Measurements from ENCODE around the gene MTA3. TPM values are rescaled to one million over a fixed set of nuclear protein-coding genes. Genes with fewer than 3 reads are reported as not detected.

MTA3 gene
- total RNA-seq, 2 experiments from 2014 or later, result 27.0 to 30.9 TPM

DNA sequence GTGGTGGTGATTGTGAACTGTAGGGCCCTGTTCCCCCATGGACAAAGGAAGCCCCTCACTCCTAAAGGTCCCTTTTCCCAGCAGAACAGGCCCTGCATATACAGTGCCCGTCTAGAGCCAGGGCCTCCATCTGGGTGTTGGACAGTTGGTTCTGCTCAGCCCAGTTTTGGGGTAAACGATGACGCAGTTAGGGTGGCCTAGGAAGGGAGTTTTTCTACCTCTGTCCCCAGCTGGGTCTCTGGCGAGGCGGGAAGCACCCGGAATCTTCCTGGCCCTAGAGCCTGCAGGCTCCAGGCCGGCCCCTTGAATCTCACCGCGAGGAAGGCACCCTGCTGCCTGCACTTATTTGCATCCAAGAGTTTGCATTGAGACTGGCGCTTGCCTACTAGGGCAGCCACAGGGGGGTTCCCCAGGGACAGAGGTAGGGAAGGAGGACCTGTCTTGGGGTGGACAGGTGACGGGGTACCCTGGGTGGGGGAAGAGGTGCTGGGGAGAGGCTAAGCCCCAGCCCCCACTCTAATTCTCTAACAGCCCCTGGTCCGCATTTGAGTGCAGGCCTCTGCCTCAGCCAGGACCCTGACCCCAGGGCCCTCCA, 529 bp upstream of the MTA3 start:
- Mint-ChIP-seq H3K36me3 (ENCODE audit: low read depth) (peaks cover 17% of the 10 kb centered on the region), H3K4me1 (ENCODE audit: low read depth) (peaks cover 40% of the 10 kb centered on the region), H3K9me3 (no peaks in the 10 kb centered on the region), H3K27ac (peak overlapping the region; percentile 89), H3K27me3 (no peaks in the 10 kb centered on the region), H3K4me3 (peak overlapping the region; percentile 88)
- ChIA-PET POLR2A (no interaction called here), CTCF (no interaction called here)
- TF ChIP-seq, protein P1, sequence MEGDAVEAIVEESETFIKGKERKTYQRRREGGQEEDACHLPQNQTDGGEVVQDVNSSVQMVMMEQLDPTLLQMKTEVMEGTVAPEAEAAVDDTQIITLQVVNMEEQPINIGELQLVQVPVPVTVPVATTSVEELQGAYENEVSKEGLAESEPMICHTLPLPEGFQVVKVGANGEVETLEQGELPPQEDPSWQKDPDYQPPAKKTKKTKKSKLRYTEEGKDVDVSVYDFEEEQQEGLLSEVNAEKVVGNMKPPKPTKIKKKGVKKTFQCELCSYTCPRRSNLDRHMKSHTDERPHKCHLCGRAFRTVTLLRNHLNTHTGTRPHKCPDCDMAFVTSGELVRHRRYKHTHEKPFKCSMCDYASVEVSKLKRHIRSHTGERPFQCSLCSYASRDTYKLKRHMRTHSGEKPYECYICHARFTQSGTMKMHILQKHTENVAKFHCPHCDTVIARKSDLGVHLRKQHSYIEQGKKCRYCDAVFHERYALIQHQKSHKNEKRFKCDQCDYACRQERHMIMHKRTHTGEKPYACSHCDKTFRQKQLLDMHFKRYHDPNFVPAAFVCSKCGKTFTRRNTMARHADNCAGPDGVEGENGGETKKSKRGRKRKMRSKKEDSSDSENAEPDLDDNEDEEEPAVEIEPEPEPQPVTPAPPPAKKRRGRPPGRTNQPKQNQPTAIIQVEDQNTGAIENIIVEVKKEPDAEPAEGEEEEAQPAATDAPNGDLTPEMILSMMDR (IDR thresholded peaks at IDR 0.05), result no peak
- ATAC-seq (ENCODE audit: poor library complexity) (no peak), DNase-seq (peak in 8 of 14 experiments; percentile 0 to 44 (median 10))
- Histone ChIP-seq H3K36me3 (ENCODE audit: insufficient read depth, low read length) (no peaks in the 10 kb centered on the region), H3K27me3 (ENCODE audit: control insufficient read depth in 1 of 2, insufficient read depth in 2 of 2, low read length in 2 of 2) (no peaks in the 10 kb centered on the region), H3K27ac (ENCODE audit: low read depth in 1 of 2, low read length in 2 of 2) (no peak overlapping the region), H3K4me1 (ENCODE audit: insufficient read depth, low read length) (peaks cover 12% of the 10 kb centered on the region), H3K4me3 (ENCODE audit: low read length) (no peak overlapping the region), H3K9me3 (ENCODE audit: control insufficient read depth in 1 of 2, insufficient read depth in 1 of 2, low read length in 2 of 2) (no peaks in the 10 kb centered on the region)
- intact Hi-C loops (cut with DNase I, micrococcal nuclease), result loop anchor here (5.0 to 10.0 kb wide), 4 partner anchors 73 to 94 kb away; partner anchors contain the start of gene KCNG3 (in 2 of the 2)

DNA sequence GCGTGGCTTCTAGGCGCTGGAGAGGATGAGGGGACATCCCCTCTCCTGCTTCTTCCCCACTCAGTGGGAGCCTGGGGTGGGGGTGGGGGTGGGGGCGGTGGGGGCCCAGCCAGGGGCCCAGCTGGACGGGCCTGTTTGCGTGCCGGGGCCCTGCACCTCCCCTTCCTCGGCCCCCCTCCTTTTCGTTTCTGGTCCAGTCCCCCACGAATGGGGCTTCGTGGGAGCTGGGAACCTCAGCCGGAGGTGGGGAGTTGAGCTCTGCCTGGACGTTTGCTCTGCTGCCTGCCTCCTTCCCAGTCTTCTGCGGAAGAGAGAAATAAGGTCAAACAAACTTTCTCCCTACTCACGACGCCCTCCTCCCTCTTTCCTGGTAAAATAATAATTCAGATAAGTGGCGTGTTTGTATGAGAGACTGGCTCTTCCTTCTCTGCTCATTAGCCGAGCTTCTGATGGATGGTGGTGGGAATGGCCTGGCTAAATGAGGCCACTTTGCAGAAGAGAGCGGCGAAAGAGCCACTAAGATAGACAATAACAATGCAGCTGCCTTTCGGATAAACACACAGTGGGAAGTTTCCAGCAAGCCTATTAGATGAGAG, 782 bp downstream of the MTA3 start:
- ATAC-seq (ENCODE audit: poor library complexity) (no peak), DNase-seq (peak in 3 of 14 experiments; percentile 10 to 23 (median 20))
- Mint-ChIP-seq H3K27me3 (no peaks in the 10 kb centered on the region), H3K4me1 (ENCODE audit: low read depth) (peaks cover 43% of the 10 kb centered on the region), H3K36me3 (ENCODE audit: low read depth) (peaks cover 20% of the 10 kb centered on the region), H3K4me3 (peak overlapping the region; percentile 98), H3K9me3 (no peaks in the 10 kb centered on the region), H3K27ac (peak overlapping the region; percentile 86)
- no peak overlapping the region for H3K27ac ChIP-seq (ENCODE audit: low read depth in 1 of 2, low read length in 2 of 2)
- POLR2A ChIA-PET, result interaction anchor here (1.0 to 2.0 kb wide), 2 partner anchors 94 to 241 kb away, joined by 3 to 9 read pairs; no protein-coding TSS in a partner anchor
- intact Hi-C loops (cut with DNase I, micrococcal nuclease), result loop anchor here (5.0 to 10.0 kb wide), 4 partner anchors 74 to 93 kb away; partner anchors contain the start of gene KCNG3 (in 2 of the 2)
- H3K27me3 ChIP-seq (ENCODE audit: control insufficient read depth in 1 of 2, insufficient read depth in 2 of 2, low read length in 2 of 2), result no peaks in the 10 kb centered on the region
- H3K9me3 ChIP-seq (ENCODE audit: control insufficient read depth in 1 of 2, insufficient read depth in 1 of 2, low read length in 2 of 2), result no peaks in the 10 kb centered on the region
- peak overlapping the region; percentile 66 for H3K4me3 ChIP-seq (ENCODE audit: low read length)
- peaks cover 4% of the 10 kb centered on the region for H3K36me3 ChIP-seq (ENCODE audit: insufficient read depth, low read length)
- H3K4me1 ChIP-seq (ENCODE audit: insufficient read depth, low read length), result peaks cover 12% of the 10 kb centered on the region
- CTCF ChIA-PET, result no interaction called here
- TF ChIP-seq, protein P1 (IDR thresholded peaks at IDR 0.05), result no peak

DNA sequence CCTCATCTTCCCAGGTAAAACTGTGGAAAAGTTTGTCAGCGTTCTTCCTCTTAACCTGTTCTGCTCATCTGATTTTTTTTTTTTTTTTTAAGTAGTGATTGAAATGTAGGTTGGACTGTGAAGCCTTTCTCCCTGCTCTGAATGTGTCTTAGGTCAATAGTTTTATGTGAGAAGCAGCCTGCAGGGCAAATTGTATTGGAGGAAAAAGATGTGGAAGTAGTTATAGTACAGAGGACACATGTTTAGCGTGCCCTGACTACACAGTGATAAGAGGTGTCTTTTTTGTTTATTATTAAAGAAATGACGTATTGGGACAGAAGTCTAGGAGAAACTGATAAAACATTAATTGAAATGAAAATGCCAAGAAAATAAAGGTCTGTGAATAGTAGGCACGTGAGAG, 1.5 kb downstream of the MTA3 start:
- POLR2A ChIA-PET, result interaction anchor here (2.0 kb wide), 1 partner anchor 241 kb away, joined by 9 read pairs; no protein-coding TSS in a partner anchor
- Mint-ChIP-seq H3K27me3 (no peaks in the 10 kb centered on the region), H3K4me1 (ENCODE audit: low read depth) (peaks cover 49% of the 10 kb centered on the region), H3K36me3 (ENCODE audit: low read depth) (peaks cover 24% of the 10 kb centered on the region), H3K27ac (peak overlapping the region; percentile 86), H3K9me3 (no peaks in the 10 kb centered on the region), H3K4me3 (peak overlapping the region; percentile 98)
- no peak overlapping the region for H3K27ac ChIP-seq (ENCODE audit: low read depth in 1 of 2, low read length in 2 of 2)
- ATAC-seq (ENCODE audit: poor library complexity), result no peak
- intact Hi-C loops (cut with DNase I, micrococcal nuclease), result loop anchor here (5.0 to 10.0 kb wide), 4 partner anchors 75 to 92 kb away; partner anchors contain the start of gene KCNG3 (in 2 of the 2)
- peak overlapping the region; percentile 66 for H3K4me3 ChIP-seq (ENCODE audit: low read length)
- H3K36me3 ChIP-seq (ENCODE audit: insufficient read depth, low read length), result peaks cover 4% of the 10 kb centered on the region
- H3K4me1 ChIP-seq (ENCODE audit: insufficient read depth, low read length), result peaks cover 12% of the 10 kb centered on the region
- H3K27me3 ChIP-seq (ENCODE audit: control insufficient read depth in 1 of 2, insufficient read depth in 2 of 2, low read length in 2 of 2), result no peaks in the 10 kb centered on the region
- H3K9me3 ChIP-seq (ENCODE audit: control insufficient read depth in 1 of 2, insufficient read depth in 1 of 2, low read length in 2 of 2), result no peaks in the 10 kb centered on the region
- no peak for DNase-seq
- TF ChIP-seq, protein P1 (IDR thresholded peaks at IDR 0.05), result no peak
- CTCF ChIA-PET, result no interaction called here
